Colonic mucosa (tissue), 4 donors: ENCODE data around the gene MED13L. TPM values are rescaled to one million over a fixed set of nuclear protein-coding genes. Genes with fewer than 3 reads are reported as not detected.
"Not testable (repeated sequence)": the region's sequence is repeated elsewhere in the genome, so short reads cannot be mapped to it uniquely, and the experiment has no call there.

ENCODE experiments used
- DNase-seq: peaks from one replicate; pipeline ENCODE4 v3.0.0-alpha.2; 2020
- H3K27ac ChIP-seq: fragments of 200-600 bp; one replicate; pipeline ENCODE4 v1.8.0; 2021
- H3K27me3 ChIP-seq: fragments of 200-600 bp; one replicate; pipeline ENCODE4 v1.8.0; 2021
- H3K36me3 ChIP-seq: fragments of 200-600 bp; one replicate; pipeline ENCODE4 v1.8.0; 2021
- H3K4me1 ChIP-seq: fragments of 200-600 bp; one replicate; pipeline ENCODE4 v1.8.0; 2021; ENCODE audit warnings: mild to moderate bottlenecking
- H3K4me3 ChIP-seq: fragments of 200-600 bp; one replicate; pipeline ENCODE4 v1.8.0; 2021
- H3K9ac ChIP-seq, 2 donors: one replicate each; pipeline ENCODE4 v1.7.0; 2013; ENCODE audit warnings: control low read depth in 2 of 2, low read depth in 2 of 2, low read length in 2 of 2
- H3K9me3 ChIP-seq: fragments of 200-600 bp; one replicate; pipeline ENCODE4 v1.8.0; 2021
- intact Hi-C: fragments of 100-400 bp; cut with DNase I; formaldehyde crosslinking; loops from one replicate; pipeline ENCODE4 v1.14.1; 2022
- total RNA-seq, 2 donors: library from RNA; stranded (reverse); fragmentation: NEBNext Ultra II Directional in 1 of 2; extraction: Animal tissue kit (Norgen Biotek cat#: 25700) in 1 of 2; gene quantifications; one replicate each; pipeline ENCODE4 v1.2.1, GENCODE V29; 2021
- TF ChIP-seq, protein P1 (sequence below): fragments of 200-600 bp; IDR thresholded peaks from one replicate; pipeline ENCODE4 v1.8.0; 2022; ENCODE audit warnings: antibody characterized with exemption, mild to moderate bottlenecking
- donor health status: healthy.
- donor health status: DM: no; HTN: no; CAD: no.
- donor health status: DM: no; HTN: no; CAD: no.

The MED13L gene
- total RNA-seq, 2 donors from 2014 or later = 73.8 to 92.6 TPM

DNA sequence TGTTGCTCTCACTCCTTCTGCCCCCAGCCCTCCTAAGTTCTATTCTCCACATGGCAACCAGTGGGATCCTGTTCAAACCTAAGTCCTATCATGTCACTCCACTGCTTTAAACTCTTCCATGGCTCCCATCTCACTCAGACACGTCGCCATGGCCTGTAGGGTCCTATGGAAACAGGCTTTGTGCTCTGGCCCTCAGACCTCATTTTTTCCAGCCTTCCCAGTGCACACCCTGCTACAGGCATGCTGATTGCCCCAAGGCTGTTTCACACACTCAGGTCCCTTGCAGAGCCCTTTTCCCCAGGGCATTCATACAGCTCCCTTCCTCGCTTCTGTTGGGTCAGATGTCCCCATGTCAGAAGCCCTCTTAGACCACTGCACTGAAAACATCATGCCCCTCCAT lies 11.2 kb upstream of the MED13L start:
- no peak overlapping the region for H3K9ac ChIP-seq
- no peak for DNase-seq
- TF ChIP-seq, protein P1, sequence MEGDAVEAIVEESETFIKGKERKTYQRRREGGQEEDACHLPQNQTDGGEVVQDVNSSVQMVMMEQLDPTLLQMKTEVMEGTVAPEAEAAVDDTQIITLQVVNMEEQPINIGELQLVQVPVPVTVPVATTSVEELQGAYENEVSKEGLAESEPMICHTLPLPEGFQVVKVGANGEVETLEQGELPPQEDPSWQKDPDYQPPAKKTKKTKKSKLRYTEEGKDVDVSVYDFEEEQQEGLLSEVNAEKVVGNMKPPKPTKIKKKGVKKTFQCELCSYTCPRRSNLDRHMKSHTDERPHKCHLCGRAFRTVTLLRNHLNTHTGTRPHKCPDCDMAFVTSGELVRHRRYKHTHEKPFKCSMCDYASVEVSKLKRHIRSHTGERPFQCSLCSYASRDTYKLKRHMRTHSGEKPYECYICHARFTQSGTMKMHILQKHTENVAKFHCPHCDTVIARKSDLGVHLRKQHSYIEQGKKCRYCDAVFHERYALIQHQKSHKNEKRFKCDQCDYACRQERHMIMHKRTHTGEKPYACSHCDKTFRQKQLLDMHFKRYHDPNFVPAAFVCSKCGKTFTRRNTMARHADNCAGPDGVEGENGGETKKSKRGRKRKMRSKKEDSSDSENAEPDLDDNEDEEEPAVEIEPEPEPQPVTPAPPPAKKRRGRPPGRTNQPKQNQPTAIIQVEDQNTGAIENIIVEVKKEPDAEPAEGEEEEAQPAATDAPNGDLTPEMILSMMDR = no peak
- no peak overlapping the region for H3K27ac ChIP-seq
- intact Hi-C loops = no loop called here
- H3K36me3 ChIP-seq = no peaks in the 10 kb centered on the region
- no peaks in the 10 kb centered on the region for H3K9me3 ChIP-seq
- H3K4me1 ChIP-seq = no peaks in the 10 kb centered on the region
- H3K27me3 ChIP-seq = no peaks in the 10 kb centered on the region
- H3K4me3 ChIP-seq = no peak overlapping the region

DNA sequence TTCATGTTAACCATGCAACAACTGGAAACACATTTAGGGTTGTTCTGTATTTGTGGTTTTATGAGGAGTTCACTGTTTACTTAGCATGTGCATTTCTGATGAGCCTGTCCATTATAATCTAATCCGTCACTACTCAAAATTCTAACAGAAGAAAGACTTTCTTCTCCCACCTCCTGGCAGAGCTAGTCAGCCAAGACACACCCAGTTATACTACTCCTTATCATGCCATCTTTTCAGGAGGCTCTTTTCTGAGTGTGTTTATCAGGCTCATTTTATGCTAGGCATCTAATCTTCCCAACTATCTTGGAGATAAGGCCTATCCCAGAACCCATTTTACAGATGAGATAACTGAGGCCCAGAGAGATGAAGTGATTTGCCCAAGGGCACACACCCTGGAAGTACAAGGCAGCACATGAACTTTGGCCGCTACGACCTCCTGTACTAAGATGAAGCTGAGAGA lies 10.4 kb upstream of the MED13L start:
- no peaks in the 10 kb centered on the region for H3K27me3 ChIP-seq
- H3K27ac ChIP-seq = no peak overlapping the region
- H3K9ac ChIP-seq = no peak overlapping the region
- H3K4me1 ChIP-seq = no peaks in the 10 kb centered on the region
- intact Hi-C loops = no loop called here
- DNase-seq = no peak
- TF ChIP-seq, protein P1 = no peak
- no peak overlapping the region for H3K4me3 ChIP-seq
- H3K36me3 ChIP-seq = no peaks in the 10 kb centered on the region
- no peaks in the 10 kb centered on the region for H3K9me3 ChIP-seq

DNA sequence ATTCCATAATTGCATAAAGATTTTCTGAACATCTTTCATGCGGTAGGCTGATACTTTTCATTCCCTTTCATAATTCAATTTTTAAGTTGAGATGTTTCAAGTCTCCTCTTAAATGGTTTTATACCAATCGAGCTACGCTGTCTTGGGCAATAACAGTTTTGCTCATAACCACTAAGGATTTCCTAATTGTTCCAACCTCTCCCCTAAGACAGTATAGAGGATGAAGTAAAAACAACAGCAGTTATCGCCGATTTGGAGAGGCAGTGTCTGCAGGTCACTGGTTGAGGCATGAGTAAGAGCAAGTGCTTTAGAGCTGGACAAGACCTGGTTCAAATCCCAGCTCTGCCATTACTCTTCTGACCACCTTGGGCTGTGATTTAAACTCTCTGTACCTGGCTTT lies 6.9 kb upstream of the MED13L start:
- H3K27me3 ChIP-seq = no peaks in the 10 kb centered on the region
- no peak for DNase-seq
- H3K9me3 ChIP-seq = no peaks in the 10 kb centered on the region
- H3K36me3 ChIP-seq = no peaks in the 10 kb centered on the region
- TF ChIP-seq, protein P1 = no peak
- H3K27ac ChIP-seq = no peak overlapping the region
- no peak overlapping the region for H3K9ac ChIP-seq
- peaks cover 6% of the 10 kb centered on the region for H3K4me1 ChIP-seq
- intact Hi-C loops = no loop called here
- no peak overlapping the region for H3K4me3 ChIP-seq

DNA sequence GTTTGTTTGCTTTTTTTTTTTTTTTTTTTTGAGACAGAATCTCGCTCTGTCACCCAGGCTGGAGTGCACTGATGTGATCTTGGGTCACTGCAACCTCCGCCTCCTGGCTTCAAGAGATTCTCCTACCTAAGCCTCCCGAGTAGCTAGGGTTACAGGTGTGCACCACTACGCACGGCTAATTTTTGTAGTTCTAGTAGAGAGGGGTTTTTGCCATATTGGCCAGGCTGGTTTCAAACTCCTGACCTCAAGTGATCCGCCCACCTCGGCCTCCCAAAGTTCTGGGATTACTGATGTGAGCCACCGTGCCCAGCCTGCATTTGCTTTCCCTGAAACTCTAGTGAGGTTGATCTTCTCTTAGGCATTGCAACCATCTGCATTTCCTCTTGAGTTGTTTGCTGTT lies 6.4 kb upstream of the MED13L start:
- H3K4me3 ChIP-seq, intact Hi-C loops, H3K9me3 ChIP-seq, H3K9ac ChIP-seq, DNase-seq, H3K27ac ChIP-seq, H3K36me3 ChIP-seq, H3K4me1 ChIP-seq, H3K27me3 ChIP-seq: not testable (repeated sequence)

DNA sequence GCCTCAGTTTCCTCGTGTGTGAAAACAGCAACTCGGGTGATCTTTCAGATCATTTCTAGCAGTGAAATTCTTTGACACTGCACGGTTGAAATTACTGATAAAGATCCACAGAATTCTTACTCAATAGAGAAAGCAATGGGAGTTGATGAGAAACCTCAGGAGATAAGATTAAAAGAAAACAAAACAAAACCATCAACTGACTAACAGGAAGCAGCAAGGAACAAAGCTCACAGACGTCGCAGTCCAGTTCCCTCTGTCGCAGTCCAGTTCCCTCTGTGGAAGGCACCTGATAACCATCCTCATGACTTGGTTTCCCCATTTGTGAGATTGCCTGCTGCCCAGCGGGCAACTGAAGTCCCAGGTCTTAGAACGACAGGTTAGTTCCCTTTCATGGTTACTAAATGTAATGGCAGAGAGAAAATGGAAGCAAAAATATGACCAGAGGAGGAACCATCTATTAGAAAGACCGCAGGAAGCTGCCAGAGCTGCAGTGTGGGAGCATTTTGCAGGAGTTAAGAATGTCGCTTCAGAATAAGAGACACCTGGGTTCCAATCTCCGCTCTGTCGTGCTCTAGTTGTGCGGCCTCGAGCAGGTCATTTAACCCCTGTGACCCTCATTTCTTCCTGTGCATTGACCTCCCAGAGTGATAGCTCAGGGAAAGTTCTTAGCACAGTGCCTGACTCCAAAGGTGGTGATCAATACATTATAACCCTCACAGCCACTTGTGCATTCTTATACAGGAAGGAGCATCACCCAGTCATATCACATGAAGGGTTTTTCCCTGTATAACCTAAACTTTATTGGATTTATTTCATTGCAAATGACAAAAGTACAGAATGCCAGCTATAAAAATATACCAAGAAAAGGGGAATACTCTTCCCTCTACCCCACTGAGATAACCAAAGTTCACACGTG lies 5.1 kb upstream of the MED13L start:
- intact Hi-C loops = no loop called here
- H3K4me1 ChIP-seq = peaks cover 6% of the 10 kb centered on the region
- no peaks in the 10 kb centered on the region for H3K27me3 ChIP-seq
- DNase-seq = no peak
- no peaks in the 10 kb centered on the region for H3K36me3 ChIP-seq
- H3K4me3 ChIP-seq = no peak overlapping the region
- H3K9ac ChIP-seq = no peak overlapping the region
- TF ChIP-seq, protein P1 = no peak
- H3K27ac ChIP-seq = no peak overlapping the region
- H3K9me3 ChIP-seq = no peaks in the 10 kb centered on the region
